ENCODE data around the gene EPHB1. TPM values are rescaled to one million over a fixed set of nuclear protein-coding genes. Genes with fewer than 3 reads are reported as not detected.

EPHB1 gene
- polyA plus RNA-seq, 1 donor from 2014 or later = 18.7 TPM

DNA sequence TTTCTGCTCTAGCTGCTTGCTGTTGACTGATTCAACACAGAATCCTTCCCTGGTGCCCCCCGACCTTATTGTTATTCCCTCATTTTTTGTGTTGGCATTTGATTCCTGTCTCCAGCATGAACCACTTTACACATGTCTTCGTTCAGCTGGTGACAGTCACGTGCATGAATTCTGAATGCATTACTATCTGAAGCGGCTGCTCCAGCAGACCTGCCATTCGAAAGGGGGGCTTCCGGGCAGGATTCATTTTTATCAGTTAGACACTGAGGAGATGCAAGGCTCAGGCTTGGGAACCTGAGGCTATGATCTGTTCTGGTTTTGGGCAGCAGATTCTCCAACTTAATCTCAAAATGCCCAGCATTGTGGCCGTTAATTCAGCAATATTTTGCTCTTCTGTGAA is 336.2 kb downstream of the EPHB1 start:
- no peaks in the 10 kb centered on the region for H3K27me3 ChIP-seq (ENCODE audit: insufficient read depth, low read depth, low read length)
- peak overlapping the region; percentile 57 for H3K9ac ChIP-seq (ENCODE audit: low read length)
- H3K4me2 ChIP-seq (ENCODE audit: low read length) = peak overlapping the region; percentile 0
- H3K27ac ChIP-seq (ENCODE audit: low read length) = peak overlapping the region; percentile 93
- TF ChIP-seq SMC3 (conservative IDR thresholded peaks at IDR 0.05; ENCODE audit: poor library complexity) = peak; percentile 49
- peak; percentile 48 for TF ChIP-seq RAD21 (conservative IDR thresholded peaks at IDR 0.05)
- TF ChIP-seq EP300 (conservative IDR thresholded peaks at IDR 0.05; ENCODE audit: poor library complexity, severe bottlenecking) = peak; percentile 73
- no peak for TF ChIP-seq EZH2 (IDR thresholded peaks at IDR 0.05; ENCODE audit: borderline replicate concordance, insufficient read depth, low read length, poor library complexity, severe bottlenecking)
- TF ChIP-seq CTCF (IDR thresholded peaks at IDR 0.05; ENCODE audit: poor library complexity, severe bottlenecking) = no peak
- peak; percentile 66 for TF ChIP-seq MXI1 (conservative IDR thresholded peaks at IDR 0.05; ENCODE audit: poor library complexity, severe bottlenecking)
- TF ChIP-seq, protein P1, sequence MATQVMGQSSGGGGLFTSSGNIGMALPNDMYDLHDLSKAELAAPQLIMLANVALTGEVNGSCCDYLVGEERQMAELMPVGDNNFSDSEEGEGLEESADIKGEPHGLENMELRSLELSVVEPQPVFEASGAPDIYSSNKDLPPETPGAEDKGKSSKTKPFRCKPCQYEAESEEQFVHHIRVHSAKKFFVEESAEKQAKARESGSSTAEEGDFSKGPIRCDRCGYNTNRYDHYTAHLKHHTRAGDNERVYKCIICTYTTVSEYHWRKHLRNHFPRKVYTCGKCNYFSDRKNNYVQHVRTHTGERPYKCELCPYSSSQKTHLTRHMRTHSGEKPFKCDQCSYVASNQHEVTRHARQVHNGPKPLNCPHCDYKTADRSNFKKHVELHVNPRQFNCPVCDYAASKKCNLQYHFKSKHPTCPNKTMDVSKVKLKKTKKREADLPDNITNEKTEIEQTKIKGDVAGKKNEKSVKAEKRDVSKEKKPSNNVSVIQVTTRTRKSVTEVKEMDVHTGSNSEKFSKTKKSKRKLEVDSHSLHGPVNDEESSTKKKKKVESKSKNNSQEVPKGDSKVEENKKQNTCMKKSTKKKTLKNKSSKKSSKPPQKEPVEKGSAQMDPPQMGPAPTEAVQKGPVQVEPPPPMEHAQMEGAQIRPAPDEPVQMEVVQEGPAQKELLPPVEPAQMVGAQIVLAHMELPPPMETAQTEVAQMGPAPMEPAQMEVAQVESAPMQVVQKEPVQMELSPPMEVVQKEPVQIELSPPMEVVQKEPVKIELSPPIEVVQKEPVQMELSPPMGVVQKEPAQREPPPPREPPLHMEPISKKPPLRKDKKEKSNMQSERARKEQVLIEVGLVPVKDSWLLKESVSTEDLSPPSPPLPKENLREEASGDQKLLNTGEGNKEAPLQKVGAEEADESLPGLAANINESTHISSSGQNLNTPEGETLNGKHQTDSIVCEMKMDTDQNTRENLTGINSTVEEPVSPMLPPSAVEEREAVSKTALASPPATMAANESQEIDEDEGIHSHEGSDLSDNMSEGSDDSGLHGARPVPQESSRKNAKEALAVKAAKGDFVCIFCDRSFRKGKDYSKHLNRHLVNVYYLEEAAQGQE (IDR thresholded peaks at IDR 0.05; ENCODE audit: borderline replicate concordance) = no peak
- no peak for TF ChIP-seq POLR2AphosphoS5 (IDR thresholded peaks at IDR 0.05)
- TF ChIP-seq TAF1 (IDR thresholded peaks at IDR 0.05; ENCODE audit: low read depth) = peak; percentile 29
- no peaks in the 10 kb centered on the region for H3K79me2 ChIP-seq (replicated peaks; ENCODE audit: insufficient read depth, low read length)
- peak overlapping the region; percentile 0 for H3K4me3 ChIP-seq (ENCODE audit: low read length)
- H3F3A ChIP-seq (ENCODE audit: insufficient read depth, low read length, poor library complexity, severe bottlenecking) = no peaks in the 10 kb centered on the region
- H2AFZ ChIP-seq (ENCODE audit: low read depth, low read length) = no peak overlapping the region
- no peaks in the 10 kb centered on the region for H3K9me3 ChIP-seq (ENCODE audit: low read length)
- H3K36me3 ChIP-seq (ENCODE audit: insufficient read depth, low read length) = peaks cover 3% of the 10 kb centered on the region
- no peaks in the 10 kb centered on the region for H3K9me2 ChIP-seq (ENCODE audit: insufficient read depth, low read length)
- H4K20me1 ChIP-seq (ENCODE audit: insufficient read depth) = no peaks in the 10 kb centered on the region

GRCh38 chr3:135133905-135134683 is 339.0 kb downstream of the EPHB1 start:
- no peaks in the 10 kb centered on the region for H4K20me1 ChIP-seq (ENCODE audit: insufficient read depth)
- H3K4me2 ChIP-seq (ENCODE audit: low read length) = no peak overlapping the region
- no peaks in the 10 kb centered on the region for H3K9me2 ChIP-seq (ENCODE audit: insufficient read depth, low read length)
- no peak overlapping the region for H3K4me3 ChIP-seq (ENCODE audit: low read length)
- H3K27me3 ChIP-seq (ENCODE audit: insufficient read depth, low read depth, low read length) = no peaks in the 10 kb centered on the region
- no peak overlapping the region for H2AFZ ChIP-seq (ENCODE audit: low read depth, low read length)
- H3F3A ChIP-seq (ENCODE audit: insufficient read depth, low read length, poor library complexity, severe bottlenecking) = no peaks in the 10 kb centered on the region
- H3K36me3 ChIP-seq (ENCODE audit: insufficient read depth, low read length) = peaks cover 7% of the 10 kb centered on the region
- H3K9ac ChIP-seq (ENCODE audit: low read length) = no peak overlapping the region
- no peak overlapping the region for H3K27ac ChIP-seq (ENCODE audit: low read length)
- H3K9me3 ChIP-seq (ENCODE audit: low read length) = no peaks in the 10 kb centered on the region
- H3K79me2 ChIP-seq (replicated peaks; ENCODE audit: insufficient read depth, low read length) = no peaks in the 10 kb centered on the region
- TF ChIP-seq, protein P1 (IDR thresholded peaks at IDR 0.05; ENCODE audit: borderline replicate concordance) = no peak
- TF ChIP-seq EZH2 (IDR thresholded peaks at IDR 0.05; ENCODE audit: borderline replicate concordance, insufficient read depth, low read length, poor library complexity, severe bottlenecking) = no peak
- no peak for TF ChIP-seq CTCF (IDR thresholded peaks at IDR 0.05; ENCODE audit: poor library complexity, severe bottlenecking)
- TF ChIP-seq EP300 (conservative IDR thresholded peaks at IDR 0.05; ENCODE audit: poor library complexity, severe bottlenecking) = no peak
- TF ChIP-seq POLR2AphosphoS5 (IDR thresholded peaks at IDR 0.05) = no peak
- TF ChIP-seq MXI1 (conservative IDR thresholded peaks at IDR 0.05; ENCODE audit: poor library complexity, severe bottlenecking) = no peak
- TF ChIP-seq TAF1 (IDR thresholded peaks at IDR 0.05; ENCODE audit: low read depth) = no peak
- no peak for TF ChIP-seq RAD21 (conservative IDR thresholded peaks at IDR 0.05)
- no peak for TF ChIP-seq SMC3 (conservative IDR thresholded peaks at IDR 0.05; ENCODE audit: poor library complexity)
